Skin epidermis (tissue), 12 donors: ENCODE results near the gene MRPL14.

Experiments used
- H3K27ac ChIP-seq, 21 experiments: fragments of 200-600 bp; sonication (generic) in 11 of 21; one replicate each; pipeline ENCODE4 v1.5.0; 2020; ENCODE audit warnings: mild to moderate bottlenecking in 3 of 21, inconsistent platforms in 2 of 21, moderate library complexity in 2 of 21
- H3K4me3 ChIP-seq, 7 experiments: fragments of 200-600 bp; sonication (generic) in 2 of 7; one replicate each; pipeline ENCODE4 v1.5.0; 2020; ENCODE audit warnings: inconsistent platforms in 2 of 7, mild to moderate bottlenecking in 2 of 7, moderate library complexity in 1 of 7

Gene MRPL14

DNA sequence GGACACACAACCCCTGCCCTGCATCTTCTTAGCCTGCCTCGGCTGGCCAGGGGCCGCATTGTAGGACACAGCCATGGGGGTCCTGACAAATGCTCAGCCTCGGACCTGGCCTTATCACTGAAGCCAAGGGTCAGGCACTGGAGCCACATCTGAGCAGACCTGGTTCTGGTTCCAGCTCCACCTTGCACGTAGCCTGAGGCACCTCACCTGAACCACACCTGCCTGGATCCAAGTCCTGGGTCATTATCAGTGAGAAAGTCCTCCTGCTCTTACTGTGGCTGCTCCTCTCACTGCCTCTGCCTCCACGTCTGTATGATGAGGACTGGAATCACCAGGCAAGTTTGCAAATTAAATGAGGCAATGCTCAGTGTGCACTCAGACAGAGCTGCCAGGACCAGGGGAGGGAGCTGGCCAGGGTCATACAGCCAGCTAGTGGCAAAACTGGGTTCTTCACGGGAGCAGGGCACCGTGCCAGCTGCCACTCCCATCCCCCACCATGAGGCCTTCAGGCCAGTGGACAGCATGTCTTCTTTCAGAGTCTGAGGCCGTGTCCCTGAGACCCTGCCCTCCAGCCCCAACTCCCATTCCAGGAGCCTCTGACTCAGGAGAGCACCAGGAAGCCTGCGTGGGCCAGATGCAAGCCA, 40.2 kb downstream of the MRPL14 start:
- H3K4me3 ChIP-seq, result no peak overlapping the region
- H3K27ac ChIP-seq, result no peak overlapping the region

DNA sequence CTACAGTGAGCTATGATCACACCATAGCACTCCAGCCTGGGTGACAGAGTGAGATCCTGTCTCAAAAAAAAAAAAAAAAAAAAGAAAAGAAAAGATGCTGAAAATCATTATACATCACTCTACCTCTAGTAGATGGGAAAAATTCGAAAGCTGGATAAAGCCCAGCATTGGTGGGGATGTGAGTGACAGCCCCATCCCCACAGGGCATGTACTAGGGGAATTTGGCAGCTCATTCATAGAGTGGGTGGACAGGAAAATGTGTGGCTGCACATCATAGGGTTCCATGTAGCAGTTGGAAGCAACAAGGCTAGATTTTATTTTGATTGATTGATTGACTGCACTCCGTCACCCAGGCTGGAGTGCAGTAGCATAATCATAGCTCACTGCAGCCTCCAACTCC, 42.0 kb downstream of the MRPL14 start:
- Histone ChIP-seq H3K4me3 (no peak overlapping the region), H3K27ac (no peak overlapping the region)

DNA sequence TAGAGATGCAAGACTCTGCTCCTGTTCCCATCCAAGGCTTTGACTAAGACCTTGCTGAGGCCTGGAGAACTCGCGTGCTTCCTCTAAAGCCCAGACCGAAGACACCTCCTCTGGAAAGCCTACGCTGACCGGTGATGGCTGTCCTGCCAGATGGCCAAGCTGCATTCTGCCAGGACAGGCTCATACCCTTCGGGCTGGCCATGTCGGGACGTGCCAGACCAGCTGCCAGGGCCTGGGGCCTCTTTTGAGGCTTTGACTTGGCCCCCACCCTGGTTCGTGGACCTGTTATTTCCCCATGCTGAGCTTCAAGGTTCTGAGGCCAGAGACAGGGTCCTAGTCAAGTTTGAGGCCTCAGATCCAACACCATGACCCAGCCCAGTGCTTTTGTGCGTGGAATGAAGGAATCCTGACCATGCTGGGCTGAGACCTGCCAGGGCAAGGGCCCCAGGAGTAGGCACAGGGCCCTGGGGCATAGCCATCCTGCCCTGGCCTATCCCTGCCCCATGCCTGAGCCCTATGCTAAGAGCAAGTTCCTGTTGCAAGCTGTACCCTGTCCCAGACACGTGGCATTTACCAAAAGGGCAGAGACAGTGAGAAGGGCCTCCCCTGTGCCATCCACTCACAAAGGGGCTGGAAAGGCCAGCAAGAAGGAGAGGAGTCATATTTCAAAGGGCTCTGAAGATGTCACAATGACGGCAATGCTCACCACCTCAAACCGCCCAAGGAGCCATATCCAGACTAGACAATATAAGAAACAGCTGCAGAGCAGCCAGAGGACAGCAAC, 42.8 kb downstream of the MRPL14 start:
- peak overlapping the region in 4 of 21 experiments; percentile 3 to 54 (median 30) for H3K27ac ChIP-seq
- no peak overlapping the region for H3K4me3 ChIP-seq

DNA sequence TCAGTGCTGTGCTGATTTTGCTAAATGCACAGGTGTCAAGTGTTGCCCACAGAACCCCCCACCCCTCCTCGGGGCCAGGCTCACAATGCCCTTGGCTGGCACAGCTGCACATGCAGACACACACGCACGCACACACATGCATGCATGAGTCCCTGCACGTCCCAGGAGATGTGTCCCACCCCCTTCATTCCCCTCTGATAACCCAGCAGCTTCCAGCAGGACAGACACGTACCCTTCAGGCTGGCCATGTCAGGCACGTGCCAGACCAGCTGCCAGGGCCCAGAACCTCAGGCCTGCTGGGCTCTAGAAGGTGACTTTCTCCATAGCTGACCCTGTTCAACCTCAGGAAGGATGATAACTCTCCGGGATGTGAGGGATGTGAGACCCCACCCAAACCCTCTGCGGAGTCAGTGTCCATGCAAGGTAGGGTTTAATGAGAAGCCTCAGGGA, 44.4 kb downstream of the MRPL14 start:
- Histone ChIP-seq H3K27ac (no peak overlapping the region), H3K4me3 (no peak overlapping the region)

DNA sequence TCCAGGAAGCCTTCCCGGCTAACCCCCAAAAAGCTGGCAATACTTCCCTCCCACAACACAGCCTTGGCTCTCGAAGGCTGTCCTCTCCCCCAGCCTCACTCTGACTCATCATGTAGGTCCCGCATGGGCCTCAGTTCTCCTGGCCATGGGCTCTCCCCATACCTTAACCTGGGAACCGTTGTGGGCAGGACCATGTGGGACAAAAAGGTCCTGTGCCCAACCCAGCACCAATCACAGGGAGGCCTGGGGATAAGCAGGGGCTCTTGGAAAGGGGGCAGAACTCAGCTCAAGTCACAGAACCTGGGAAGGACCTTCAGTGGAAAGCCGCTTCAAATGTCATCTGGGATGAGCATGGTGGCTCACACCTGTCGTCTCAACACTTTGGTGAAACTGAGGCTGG, 45.5 kb downstream of the MRPL14 start:
- Histone ChIP-seq H3K4me3 (no peak overlapping the region), H3K27ac (no peak overlapping the region)

DNA sequence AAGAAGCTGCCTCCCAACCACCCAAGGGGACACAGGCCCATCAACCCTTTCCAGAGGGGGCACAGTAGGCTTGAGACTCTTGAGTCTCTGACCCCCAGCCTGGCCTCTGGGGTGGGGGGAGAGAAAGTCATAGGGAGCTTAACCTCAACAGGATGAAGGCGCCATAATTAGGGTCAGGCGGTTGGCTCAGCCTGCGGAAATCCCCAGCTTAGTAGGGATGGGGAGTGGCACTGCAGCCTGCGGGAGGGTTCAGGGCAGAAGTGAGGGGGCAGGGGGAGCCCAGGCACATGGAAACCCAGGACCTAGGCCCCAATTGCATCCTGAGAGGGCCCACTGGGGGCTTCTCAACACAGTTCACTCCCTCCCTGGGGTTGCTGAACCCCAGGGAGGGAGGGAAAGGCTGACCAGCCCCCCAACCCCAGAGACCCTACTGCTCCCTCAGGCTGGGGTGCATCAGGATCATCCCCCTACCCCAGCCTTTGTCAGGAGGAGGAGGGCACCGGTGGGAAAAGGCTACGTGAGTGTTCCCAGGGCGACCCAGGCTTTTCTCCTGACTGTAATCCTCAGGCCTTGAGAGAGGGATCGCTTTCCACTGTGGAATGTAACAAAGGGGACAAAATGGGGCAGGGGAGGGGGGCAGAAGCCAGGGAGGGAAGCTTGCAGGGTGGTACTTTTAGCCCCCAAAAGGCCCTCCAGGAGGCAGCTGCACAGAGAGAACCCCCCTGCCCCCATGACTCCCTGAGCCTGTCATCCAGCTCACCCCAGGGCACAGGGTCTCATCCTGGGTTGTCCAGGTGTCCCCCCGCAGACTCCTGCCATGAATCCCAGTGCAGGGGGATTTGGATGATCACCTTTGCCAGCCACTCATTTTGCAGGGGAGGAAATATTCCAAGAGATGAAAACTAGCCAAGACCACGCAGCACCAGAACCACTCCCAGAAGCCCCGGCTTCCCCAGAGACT, 46.4 kb downstream of the MRPL14 start:
- Histone ChIP-seq H3K4me3 (no peak overlapping the region), H3K27ac (no peak overlapping the region)

DNA sequence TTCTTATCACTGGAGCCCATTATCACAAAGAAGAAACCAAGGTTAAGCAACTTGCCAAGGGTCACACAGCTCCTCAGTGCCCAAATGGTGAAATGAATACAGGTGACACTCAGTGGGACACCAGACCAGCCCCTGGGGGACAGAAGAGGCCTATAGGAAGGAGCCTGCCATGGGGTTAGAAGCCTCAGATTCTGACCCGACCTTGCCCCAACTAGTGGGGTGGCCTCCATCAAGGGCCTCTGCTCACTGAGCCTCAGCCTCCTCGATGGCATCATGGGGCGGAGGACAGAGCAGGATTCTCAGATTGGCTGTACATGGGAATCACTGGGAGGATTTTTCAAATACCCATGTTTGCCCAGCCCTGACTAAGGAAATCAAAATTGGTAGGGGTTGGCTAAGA, 47.6 kb downstream of the MRPL14 start:
- H3K4me3 ChIP-seq, result no peak overlapping the region

DNA sequence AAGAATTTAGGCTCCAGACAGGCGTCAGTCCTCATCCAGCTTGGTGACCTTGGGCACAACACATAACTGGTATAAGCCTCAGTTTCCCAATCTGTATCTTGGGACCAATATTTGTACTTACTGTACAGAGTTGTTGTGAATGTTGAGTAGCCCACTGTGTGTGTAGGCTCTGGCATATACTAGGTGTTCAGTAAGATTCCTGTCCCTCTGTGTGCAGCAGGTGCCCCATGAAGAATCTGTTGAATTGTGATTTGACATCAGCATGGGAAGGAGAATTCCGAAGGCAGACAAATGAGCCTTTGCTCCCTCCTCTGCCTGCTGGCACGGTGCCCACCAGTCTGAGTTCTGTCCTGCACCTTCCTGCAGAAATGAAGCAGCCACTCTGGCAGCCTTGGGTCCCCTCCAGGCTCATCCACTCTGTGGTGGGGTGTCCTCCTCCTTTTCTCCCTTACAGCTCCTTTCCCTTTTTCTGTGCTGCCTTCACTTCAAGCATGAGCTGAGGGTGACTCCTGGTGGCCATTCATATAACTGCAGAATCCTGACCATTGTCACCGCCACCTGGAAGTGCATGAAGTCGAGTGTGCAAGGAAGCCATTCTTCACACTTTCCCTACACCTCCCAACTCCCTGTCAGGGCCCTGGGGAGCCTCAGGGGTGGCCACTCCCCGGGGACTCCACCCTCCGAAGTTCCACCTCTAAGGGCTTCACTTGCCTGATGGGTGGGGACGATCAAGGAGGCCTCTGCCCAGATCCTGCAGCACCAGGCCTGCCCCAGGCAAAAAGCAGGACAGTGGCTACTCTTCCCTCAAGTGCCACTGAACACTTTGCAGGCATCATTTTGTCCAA, 48.2 kb downstream of the MRPL14 start:
- Histone ChIP-seq H3K27ac (no peak overlapping the region), H3K4me3 (no peak overlapping the region)

More for the DNA sequence above, 47.6 kb downstream of the MRPL14 start:
- no peak overlapping the region for H3K27ac ChIP-seq

DNA sequence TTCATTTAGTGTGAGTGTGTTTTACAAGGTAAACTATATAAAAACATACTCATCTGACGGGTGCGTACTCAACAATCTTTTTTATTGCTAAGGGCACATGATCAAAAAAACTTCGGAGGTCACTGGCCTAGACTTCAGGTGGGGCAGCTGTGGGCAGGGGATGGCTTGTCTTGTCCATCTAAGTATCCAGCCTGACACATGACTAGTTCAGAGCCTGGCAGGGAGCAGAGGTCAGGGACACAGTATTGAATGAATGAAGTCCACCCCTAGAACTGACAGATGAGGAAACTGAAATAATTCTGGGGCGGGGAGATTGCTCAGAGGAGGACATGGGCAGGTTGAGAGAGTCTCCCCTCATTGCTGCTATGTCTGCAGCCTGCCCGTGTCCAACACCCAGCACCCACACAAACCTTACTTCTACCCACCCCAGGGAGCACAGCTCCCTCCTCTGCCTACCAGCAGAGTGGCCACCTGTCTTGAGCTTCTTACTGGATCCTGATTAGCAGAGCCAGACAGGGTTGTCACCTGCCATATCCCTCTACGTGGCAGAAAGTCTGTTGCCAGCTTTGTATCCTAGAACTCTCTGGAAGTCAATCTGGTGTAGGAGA, 48.9 kb downstream of the MRPL14 start:
- no peak overlapping the region for H3K27ac ChIP-seq

DNA sequence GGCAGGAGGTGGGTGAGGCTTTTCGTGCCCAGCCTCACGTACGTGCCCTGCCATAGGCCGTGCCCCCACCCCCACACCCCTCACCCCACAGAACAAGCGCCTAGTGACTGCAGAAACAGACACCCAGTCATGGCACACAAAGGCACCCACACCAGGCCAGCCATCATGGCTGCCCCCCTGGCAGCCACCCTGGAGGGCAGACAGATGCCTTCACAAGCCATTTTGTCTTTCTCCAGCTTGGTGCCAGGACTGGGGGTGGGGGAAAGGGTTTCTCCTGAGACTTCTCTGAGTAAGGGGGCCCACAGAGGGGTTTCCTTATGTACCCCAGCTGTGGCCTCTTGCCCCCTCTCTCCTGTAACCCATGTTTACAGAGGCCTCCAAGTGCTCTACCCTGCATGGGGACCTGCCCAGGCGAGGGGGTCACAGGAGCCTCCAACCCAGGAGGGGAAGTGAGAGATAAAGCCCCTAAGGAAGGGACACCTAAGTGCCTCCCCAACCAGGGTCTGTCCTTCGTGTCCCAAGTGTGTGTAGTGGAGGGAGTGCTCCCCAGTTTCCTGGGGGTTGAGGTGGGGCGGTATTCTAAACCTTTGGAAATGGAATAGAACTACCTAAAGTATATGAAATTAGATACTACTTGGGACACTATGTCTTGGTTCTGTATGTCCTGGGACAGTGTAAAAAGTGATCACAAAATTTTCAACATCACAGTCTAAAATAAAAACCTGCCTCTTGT, 49.9 kb downstream of the MRPL14 start:
- Histone ChIP-seq H3K27ac (peak overlapping the region in 3 of 21 experiments; percentile 25 to 64 (median 45)), H3K4me3 (no peak overlapping the region)

More for the DNA sequence above, 48.9 kb downstream of the MRPL14 start:
- no peak overlapping the region for H3K4me3 ChIP-seq

DNA sequence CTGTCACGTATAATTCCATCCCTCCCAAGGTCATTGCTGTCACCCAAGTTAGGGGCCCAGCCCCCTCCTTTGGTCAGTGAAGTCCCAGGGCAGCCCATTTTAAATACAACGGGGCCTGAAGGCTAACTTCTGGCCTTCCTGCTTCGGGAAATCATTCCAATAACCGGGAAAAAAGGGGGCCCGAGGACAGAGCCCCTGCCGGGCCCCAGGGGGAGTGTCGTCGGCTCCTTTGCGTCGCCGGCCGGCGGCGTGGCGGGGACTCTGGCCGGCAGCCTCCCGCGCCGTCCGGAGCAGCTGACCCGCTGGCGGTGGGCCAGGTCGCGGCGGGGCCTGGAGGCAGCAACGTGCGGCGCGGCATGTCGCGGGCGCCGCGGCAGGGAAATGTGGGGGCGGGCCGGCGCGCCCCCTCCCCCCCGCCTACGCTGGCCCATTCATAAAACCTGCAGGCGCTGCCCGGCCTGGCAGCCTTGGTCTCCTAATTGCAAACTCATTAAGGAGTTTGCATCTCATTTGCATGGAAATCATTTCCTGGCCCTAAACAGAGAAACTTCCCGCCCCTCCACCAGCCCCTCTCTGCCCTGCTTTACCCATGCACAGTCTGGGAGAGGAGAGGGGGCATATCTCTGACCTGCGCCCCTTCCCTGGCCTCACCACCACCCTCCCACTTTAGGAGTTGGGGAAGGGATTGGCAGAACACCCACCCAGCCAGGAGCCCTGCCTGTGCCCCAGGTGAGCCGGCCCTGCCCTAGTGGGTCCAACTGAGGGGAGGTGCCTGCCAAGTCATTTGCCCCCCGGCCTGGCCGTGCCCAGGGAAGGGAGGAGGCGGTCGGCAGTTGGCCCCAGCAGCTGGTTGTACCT, 50.7 kb downstream of the MRPL14 start:
- Histone ChIP-seq H3K4me3 (peak overlapping the region in 2 of 7 experiments; percentile 2 to 12), H3K27ac (peak overlapping the region in 5 of 21 experiments; percentile 1 to 64 (median 25))

DNA sequence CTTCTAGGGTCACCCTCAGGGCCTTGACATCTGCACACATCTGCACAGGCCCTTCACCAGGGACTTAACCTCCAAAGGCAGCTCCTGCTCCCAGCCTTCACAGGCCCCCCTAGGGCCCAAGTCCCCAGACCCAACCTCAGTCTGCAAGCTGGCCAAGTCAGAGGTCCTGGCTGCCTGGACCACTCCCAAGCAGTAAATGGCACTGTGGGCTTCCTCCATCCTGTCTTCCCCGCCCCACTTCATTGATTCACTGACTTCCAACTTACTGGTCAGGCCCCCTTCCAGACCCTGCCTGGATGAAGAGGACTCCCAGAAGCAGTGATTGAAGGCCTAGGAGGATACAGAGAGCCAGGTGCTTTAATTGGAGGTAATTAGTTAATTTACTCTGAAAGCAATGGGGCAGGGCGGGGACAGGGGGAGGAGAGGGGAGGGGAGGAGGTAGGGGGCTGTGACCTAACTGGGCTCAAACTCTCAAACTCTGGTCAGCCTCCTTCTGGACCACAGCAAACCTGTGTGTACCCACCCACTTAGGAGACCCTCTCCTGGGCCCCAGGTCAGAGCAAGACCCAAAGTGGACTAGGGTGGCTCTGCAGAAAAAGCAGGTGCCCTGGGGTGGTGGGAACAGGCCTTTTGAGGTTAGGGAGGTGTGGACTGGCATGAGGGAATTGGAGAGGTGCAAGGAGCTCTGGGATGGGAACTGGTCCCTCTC, 51.5 kb downstream of the MRPL14 start:
- Histone ChIP-seq H3K4me3 (no peak overlapping the region), H3K27ac (peak overlapping the region in 6 of 21 experiments; percentile 19 to 83 (median 70))

DNA sequence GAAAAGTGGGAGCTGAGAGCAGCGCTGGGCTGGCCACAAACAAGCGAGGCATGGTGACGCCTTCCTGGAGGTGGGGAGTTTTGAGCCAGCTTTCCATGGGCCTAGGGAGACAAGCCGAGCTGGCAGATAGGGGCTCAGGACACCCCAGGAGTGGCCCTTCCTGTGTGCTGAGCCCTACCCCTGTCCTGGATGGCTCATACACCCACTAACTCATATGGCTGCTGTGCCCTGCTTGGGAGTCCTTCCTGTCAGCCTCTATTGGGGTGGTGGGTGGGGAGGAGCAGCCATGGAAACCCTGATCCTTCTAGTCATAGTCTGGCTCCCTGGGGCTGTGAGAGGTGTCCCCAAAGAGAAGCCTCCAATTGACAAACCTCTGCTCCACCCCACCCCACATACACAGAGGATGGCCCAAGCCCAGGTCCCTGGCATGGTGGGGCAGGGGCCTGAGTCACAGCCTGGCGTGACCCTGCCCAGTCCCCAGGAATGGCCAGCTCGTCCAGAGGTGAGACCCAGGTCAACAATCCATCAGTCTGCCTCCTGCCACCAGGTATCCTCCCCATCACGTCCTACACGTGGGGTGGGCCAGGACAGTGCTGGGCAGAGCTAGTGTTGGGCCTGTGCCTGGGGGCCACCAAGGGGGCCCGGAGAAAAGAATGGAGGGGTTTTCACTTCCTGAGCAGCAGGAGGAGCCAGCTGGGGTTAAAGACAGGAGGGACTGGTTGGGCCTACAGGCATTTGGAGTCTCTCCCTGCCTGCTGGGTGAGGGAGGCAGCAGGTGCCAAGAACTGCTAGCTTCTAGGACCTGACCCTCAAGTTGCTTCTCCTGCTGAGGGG, 52.2 kb downstream of the MRPL14 start:
- no peak overlapping the region for H3K4me3 ChIP-seq

DNA sequence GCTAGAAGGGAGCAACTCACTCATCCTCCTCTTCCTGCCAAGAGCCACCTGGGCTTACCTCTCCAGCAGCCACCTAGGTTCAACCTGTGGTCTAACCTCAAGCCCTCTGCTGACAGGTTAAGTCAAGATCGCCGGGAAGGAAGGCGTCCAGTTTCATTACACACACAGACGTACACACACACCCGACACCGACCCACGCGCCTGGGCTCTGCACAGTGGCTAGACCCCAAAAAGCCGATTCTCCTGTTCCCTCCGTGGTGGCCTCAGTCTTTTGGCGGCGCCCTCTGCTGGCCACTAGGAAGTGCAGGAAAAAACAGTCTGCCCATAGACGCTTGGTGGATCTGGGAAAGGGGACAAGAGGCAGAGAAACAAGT, 52.8 kb downstream of the MRPL14 start:
- H3K4me3 ChIP-seq, result peak overlapping the region in 2 of 7 experiments; percentile 33 to 48
- H3K27ac ChIP-seq, result peak overlapping the region in 15 of 21 experiments; percentile 8 to 85 (median 71)

More for the DNA sequence above, 52.2 kb downstream of the MRPL14 start:
- peak overlapping the region in 12 of 21 experiments; percentile 3 to 85 (median 72) for H3K27ac ChIP-seq

DNA sequence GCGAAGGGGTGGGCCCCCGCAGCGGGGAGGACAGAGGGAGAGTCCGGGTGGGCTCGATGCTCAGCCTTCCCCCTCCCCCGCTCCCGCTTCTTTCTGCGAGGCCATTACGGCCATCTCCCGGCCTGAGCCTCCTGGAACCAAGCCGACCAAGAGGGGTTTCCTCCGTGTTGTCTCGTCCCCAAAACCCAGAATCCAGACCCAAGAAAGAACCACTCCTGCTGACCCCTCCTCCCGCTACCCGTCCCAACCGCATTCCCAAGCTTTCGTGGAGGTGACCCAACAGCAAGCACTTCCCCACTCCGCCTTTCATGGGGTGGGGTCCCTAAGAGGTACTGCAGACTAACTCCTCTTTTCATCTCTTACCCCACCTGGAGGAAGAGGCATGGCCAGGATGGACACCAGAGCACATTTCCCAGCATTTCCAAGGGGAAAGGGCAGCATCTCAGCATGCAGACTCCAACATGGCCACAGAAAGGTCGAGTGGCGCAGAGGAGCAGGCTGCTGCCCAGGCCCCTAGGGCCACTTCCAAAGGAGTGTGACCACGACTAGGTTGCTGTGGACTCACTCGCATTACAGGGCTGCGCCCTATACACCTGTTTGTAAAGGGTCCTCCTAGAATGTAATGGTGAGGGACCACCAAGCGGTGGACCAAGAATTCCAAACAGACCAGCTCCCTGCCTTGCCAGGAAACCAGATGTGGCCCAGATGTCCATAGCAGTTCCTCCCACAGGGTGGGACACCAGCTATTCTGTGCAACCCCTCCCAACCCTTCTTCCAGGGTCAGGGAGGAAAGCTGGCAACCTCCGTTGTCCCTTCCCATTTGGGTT, 53.4 kb downstream of the MRPL14 start:
- H3K4me3 ChIP-seq, result peak overlapping the region; percentile 30 to 48 (median 33)
- H3K27ac ChIP-seq, result peak overlapping the region; percentile 14 to 85 (median 66)
